GM21529 (cell line): ENCODE results near the gene TRIM63.

Experiments
- ATAC-seq: cut with Tn5 transposase; IDR thresholded peaks from one replicate; pipeline ENCODE4 v1.9.1; 2021; ENCODE audit not compliant: unreplicated experiment

TRIM63 gene

GRCh38 chr1:26089125-26089524 lies 21.7 kb upstream of the TRIM63 start:
- no peak for ATAC-seq

DNA sequence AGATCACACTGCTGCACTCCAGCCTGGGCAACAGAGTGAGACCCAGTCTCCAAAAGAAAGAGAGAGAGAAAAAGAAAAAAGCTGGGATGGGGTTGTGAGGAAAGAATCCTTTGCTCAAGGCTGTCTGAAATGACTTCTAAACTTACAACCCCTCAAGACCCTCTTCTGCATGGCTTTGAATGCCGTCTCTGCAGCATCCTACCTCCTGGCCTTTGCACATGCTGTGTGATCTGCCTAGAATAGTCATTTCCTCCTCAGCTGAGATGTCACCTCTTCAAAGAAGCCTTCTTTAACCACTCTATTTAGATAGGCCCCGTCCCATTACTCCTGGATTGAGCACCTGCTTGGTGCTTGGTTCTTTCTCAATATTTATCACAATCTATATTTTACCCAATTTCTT lies 17.4 kb upstream of the TRIM63 start:
- ATAC-seq = no peak

- no peak for ATAC-seq
These were observed 16.7 kb upstream of the TRIM63 start for GRCh38 chr1:26084091-26084561.

GRCh38 chr1:26083208-26083607 lies 15.8 kb upstream of the TRIM63 start:
- no peak for ATAC-seq

GRCh38 chr1:26082020-26082350 lies 14.6 kb upstream of the TRIM63 start:
- no peak for ATAC-seq

DNA sequence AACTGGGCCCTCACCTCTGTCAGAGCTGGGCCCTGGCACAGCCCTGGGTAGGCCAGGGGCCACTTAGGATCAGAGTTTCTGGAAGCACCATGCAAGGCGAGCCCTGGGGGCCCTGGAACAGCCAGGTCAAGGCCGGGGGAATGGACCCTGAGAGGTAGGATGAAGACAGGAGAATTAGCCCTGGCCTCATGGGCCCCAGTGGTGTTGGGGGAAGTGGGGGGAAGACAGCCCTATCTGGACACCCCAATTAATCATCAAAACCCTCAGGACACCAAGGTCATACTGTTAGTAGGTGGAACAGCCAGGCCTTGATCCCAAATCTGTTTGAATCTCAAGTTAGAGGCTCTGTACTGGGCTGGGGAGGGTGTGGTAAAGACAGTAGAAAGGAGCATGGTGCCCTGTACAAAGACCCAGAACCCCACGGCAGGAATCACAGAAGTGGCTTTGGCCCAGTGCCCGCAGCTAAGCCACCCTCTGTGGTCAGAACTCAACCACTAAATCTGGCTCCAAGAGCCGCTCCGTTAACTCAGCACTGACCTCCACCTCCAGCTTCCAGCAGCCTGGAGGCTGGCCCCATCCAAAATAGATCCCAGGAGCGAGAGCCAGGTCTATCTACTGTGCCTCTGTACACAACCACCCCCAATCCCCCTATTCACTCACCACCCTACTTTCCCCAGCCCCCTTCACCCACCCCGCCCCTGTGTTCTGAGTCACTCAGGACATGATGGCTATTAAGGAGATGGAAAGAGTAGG lies 14.0 kb upstream of the TRIM63 start:
- ATAC-seq = no peak

DNA sequence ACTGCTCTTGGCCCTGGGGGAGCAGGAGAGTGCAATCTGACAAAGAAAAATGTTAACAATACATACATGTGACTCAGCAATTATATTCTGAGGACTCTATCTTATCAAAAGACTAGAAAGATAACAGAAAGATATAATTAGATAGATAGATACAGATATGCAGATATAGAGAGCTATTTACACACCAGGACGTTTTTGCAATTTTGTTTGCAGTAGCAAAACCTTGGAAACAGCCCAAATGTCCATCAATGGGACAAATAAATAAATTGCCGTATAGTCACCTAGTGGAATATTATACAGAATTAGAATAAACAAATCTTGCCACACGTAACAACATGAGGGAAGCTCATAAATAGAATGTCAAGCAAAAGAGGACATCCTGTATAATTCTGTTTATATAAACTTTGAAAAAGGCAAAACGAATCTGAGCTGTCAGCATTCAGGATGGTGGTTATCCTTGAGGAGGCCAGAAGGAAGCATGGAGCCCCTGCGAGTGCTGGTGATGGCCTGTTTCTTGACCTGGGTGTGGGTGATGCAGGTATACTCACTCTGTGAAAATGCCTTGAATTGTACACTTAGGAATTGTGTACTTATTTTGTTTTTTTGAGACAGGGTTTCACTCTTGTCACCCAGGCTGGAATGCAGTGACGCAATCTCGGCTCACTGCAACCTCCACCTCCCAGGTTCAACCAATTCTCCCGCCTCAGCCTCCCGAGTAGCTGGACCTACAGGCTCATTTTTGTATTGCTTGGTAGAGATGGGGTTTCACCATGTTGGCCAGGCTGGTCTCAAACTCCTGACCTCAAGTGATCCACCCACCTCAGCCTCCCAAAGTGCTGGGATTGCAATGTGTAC lies 12.8 kb upstream of the TRIM63 start:
- no peak for ATAC-seq

GRCh38 chr1:26079178-26079563 lies 11.7 kb upstream of the TRIM63 start:
- no peak for ATAC-seq

GRCh38 chr1:26078286-26079177 lies 11.1 kb upstream of the TRIM63 start:
- ATAC-seq = no peak

DNA sequence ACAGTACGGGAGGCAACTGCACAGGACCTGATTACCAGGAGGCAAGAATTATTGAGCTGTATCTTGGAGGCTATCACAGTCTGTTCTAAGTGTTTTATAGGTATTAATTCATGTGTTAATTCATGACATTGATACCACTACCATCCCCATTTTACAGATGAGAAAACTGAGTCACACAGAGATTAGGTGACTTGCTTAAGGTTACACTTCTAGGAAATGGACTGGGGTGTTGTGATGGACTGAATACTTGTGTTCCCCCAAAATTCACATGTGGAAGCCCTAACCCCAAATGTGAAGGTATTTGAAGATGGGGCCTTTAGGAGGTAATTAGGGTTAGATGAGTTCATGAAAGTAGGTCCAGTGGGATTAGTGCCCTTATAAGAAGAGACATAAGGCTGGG lies 10.1 kb upstream of the TRIM63 start:
- no peak for ATAC-seq

- no peak for ATAC-seq
These were observed 8.2 kb upstream of the TRIM63 start for GRCh38 chr1:26075421-26076144.

GRCh38 chr1:26072305-26072704 lies 4.9 kb upstream of the TRIM63 start:
- no peak for ATAC-seq

DNA sequence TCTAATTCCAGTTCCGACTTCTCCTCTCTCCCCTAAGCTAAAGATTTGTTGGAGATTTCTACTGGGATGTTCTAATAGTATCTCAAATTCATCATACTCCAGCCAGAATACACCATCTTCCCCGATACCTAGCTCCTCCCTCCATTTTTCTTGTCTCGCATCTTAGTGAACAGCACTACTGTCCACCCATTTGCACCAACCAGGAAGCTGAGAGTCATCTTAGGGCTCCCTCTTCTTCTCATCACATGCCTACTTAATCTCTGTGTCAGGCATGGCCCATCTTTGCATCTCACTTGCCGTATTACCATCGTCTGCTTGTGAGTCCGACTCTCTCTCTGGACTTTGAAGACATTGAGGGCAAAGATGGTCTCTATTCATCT lies 3.5 kb upstream of the TRIM63 start:
- no peak for ATAC-seq

GRCh38 chr1:26070296-26070962 lies 3.0 kb upstream of the TRIM63 start:
- ATAC-seq = no peak

- ATAC-seq = no peak
These were observed 2.5 kb upstream of the TRIM63 start for GRCh38 chr1:26069941-26070295.

DNA sequence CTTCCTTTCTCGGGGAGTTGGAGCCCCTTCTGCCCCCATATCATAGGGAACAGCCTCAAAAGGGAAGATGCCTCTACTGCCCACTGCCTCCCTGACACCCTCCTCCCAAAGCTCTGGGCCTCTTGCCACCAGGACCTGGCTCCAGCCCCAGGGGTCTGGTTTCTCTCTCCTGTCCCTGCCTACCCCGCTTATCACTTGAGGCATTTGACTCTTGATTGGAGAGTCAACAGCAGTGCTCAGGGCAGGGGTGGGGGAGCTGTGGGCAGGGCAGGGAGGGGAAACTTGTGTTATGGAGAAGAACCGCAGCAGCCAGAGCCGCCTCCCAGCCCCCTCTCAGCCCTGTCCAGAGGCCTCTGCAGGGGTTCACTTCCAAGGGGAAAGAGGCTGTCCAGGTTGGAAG lies 573 bp downstream of the TRIM63 start:
- ATAC-seq = no peak

DNA sequence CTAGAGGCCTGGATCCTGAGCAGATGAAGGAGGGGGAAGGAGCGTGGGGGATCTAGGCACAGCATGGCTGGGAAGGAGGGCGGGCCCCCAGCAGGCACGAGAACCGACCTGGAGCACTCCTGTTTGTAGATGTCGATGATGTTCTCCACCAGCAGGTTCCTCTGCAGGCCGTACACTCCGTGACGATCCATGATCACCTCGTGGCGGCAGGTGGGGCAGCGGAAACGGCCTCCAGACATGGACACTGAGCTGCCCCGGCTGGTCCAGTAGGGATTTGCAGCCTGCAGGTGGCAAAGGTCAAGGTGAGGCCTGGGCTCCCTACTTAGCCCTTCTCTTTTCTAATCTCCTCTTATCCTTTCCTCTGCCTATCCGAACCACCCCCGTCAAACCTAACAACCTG lies 1.3 kb downstream of the TRIM63 start:
- ATAC-seq = no peak

GRCh38 chr1:26064553-26064952 lies 2.9 kb downstream of the TRIM63 start:
- ATAC-seq = no peak

DNA sequence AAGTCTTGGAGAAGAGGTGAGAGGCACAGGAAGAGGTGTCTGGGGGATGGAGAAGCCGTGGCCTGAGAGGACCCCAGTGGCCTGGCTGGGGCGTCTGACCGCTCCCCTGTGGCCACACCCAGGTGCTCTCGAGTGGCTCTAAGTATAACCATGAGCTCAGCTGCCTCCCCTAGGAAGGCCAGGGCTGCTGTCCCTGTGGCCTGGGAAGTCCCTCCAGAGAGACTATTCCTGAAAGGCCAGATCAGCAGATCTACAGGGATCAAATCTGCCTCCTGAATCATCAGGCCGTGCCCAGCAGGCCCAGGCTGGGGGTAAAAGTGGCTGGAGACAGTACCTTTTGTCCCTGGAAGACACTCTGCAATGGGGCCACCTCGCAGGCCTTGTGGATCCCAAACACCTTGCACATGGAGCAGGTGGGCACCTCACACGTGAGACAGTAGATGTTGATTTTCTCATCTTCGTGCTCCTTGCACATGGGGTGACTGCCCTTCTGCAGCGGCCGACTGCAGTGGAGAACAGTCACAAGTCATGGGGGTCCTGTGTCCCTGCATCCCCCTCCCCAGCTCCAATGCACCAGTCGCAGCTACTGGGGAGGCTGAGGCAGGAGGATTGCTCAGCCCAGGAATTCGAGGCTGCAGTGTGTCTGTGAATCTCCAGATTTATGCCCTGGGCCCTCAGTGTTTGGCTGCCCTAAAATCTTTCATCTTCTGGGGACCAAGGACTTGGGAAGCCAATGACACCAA lies 6.4 kb downstream of the TRIM63 start:
- ATAC-seq = no peak

DNA sequence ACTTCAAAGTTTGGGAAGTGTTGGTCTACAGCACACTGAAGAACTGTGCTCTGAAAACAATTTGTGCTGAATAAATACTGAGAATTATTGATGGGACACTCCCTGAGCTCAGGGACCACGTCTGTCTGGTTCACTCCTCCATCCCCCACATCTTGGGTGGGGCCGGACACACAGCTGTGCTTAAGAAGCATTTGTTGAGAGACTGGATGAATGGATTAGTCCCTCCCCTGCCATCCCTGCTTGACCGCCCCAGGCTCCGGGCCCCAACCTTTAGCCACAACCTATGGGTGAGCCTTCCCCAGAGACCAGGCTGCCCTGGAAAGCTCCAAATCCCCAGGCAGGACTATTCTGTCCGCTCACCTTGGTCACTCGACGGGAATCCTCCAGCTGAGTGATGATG lies 7.5 kb downstream of the TRIM63 start:
- ATAC-seq = no peak
